A673 (cell line): Measurements from ENCODE around the gene SLC48A1.

Experiments
- CTCF ChIP-seq: fragments of 300-800, 200-600 bp; sonication (generic); conservative IDR thresholded peaks from 2 replicates; pipeline ENCODE4 v1.5.1; 2017; ENCODE audit warnings: low read depth, mild to moderate bottlenecking, antibody characterized with exemption, low read length, moderate library complexity, mixed read lengths
- EZH2 ChIP-seq: fragments of 200-600 bp; sonication (generic); IDR thresholded peaks from 2 replicates; pipeline ENCODE4 v1.6.1; 2017; ENCODE audit warnings: borderline replicate concordance, low read depth, mild to moderate bottlenecking, mixed read lengths, antibody characterized with exemption, low read length; ENCODE audit not compliant: poor library complexity, severe bottlenecking

- no peak for TF ChIP-seq CTCF
- no peak for TF ChIP-seq EZH2
These were observed 31.7 kb upstream of the SLC48A1 start for GRCh38 chr12:47741340-47741703.
